AG10803 (cell line): ENCODE data around the gene CARD11.

ENCODE experiments used
- DNase-seq: peaks from one replicate; pipeline ENCODE4 v3.0.0; 2010; ENCODE audit warnings: low read depth
- H3K4me3 ChIP-seq: 2 replicates; pipeline ENCODE4 v1.5.1; 2011; ENCODE audit warnings: mild to moderate bottlenecking, low read length, control low read depth
- CTCF ChIP-seq: conservative IDR thresholded peaks from 2 replicates; pipeline ENCODE4 v1.5.1; 2011; ENCODE audit warnings: mild to moderate bottlenecking, low read length, control low read depth, inconsistent platforms

CARD11 gene

GRCh38 chr7:2878306-2878705 is 165.4 kb downstream of the CARD11 start:
- no peak overlapping the region for H3K4me3 ChIP-seq
- no peak for TF ChIP-seq CTCF
- no peak for DNase-seq

- DNase-seq, result peak; percentile 71
- no peak for TF ChIP-seq CTCF
Observed at GRCh38 chr7:2876031-2876731, 167.5 kb downstream of the CARD11 start.

GRCh38 chr7:2873686-2874551 is 169.7 kb downstream of the CARD11 start:
- peak; percentile 87 for DNase-seq
- no peak overlapping the region for H3K4me3 ChIP-seq
- no peak for TF ChIP-seq CTCF

More at GRCh38 chr7:2876031-2876731, 167.5 kb downstream of the CARD11 start:
- H3K4me3 ChIP-seq, result no peak overlapping the region

- no peak for TF ChIP-seq CTCF
- no peak overlapping the region for H3K4me3 ChIP-seq
- DNase-seq, result no peak
Observed at GRCh38 chr7:2873146-2873545, 170.5 kb downstream of the CARD11 start.

- no peak overlapping the region for H3K4me3 ChIP-seq
- DNase-seq, result peak; percentile 33
- no peak for TF ChIP-seq CTCF
Observed at GRCh38 chr7:2872296-2872874, 171.3 kb downstream of the CARD11 start.

GRCh38 chr7:2870471-2870931 is 173.2 kb downstream of the CARD11 start:
- no peak overlapping the region for H3K4me3 ChIP-seq
- no peak for TF ChIP-seq CTCF
- peak; percentile 52 for DNase-seq
